Midbrain (tissue), 1 donor: Measurements from ENCODE around the gene RAB3IL1.
"Not testable (repeated sequence)": the region's sequence is repeated elsewhere in the genome, so short reads cannot be mapped to it uniquely, and the experiment has no call there.

Experiments
- DNase-seq: peaks from one replicate; lab custom pipeline; 2025; lab: John Stamatoyannopoulos, UW

RAB3IL1 gene

GRCh38 chr11:61953632-61954031 lies 36.3 kb upstream of the RAB3IL1 start:
- DNase-seq, result not testable (repeated sequence)

- DNase-seq, result no peak
These were observed 35.5 kb upstream of the RAB3IL1 start for GRCh38 chr11:61952882-61953281.

GRCh38 chr11:61951484-61952135 lies 34.2 kb upstream of the RAB3IL1 start:
- no peak for DNase-seq

- DNase-seq, result peak; percentile 63
These were observed 32.7 kb upstream of the RAB3IL1 start, which contains the start of gene BEST1 for GRCh38 chr11:61950035-61950547. TSS of gene BEST1 (plus strand) at chr11:61950351. CDS start at chr11:61951807, 1,456 bp downstream.

- DNase-seq, result peak; percentile 94
These were observed 32.0 kb upstream of the RAB3IL1 start for GRCh38 chr11:61949169-61950034.

- no peak for DNase-seq
These were observed 31.1 kb upstream of the RAB3IL1 start for GRCh38 chr11:61948505-61948904.

- peak; percentile 85 for DNase-seq
These were observed 30.3 kb upstream of the RAB3IL1 start for GRCh38 chr11:61947486-61948210.

GRCh38 chr11:61946894-61947293 lies 29.5 kb upstream of the RAB3IL1 start:
- DNase-seq, result no peak

- no peak for DNase-seq
These were observed 27.8 kb upstream of the RAB3IL1 start for GRCh38 chr11:61945191-61945590.

GRCh38 chr11:61940466-61940865 lies 23.1 kb upstream of the RAB3IL1 start:
- no peak for DNase-seq

GRCh38 chr11:61935861-61936260 lies 18.5 kb upstream of the RAB3IL1 start:
- DNase-seq, result no peak

GRCh38 chr11:61930933-61931332 lies 13.6 kb upstream of the RAB3IL1 start:
- DNase-seq, result no peak

GRCh38 chr11:61928606-61929005 lies 11.2 kb upstream of the RAB3IL1 start:
- no peak for DNase-seq

- no peak for DNase-seq
These were observed 10.1 kb upstream of the RAB3IL1 start for GRCh38 chr11:61927501-61927900.

GRCh38 chr11:61926235-61926634 lies 8.9 kb upstream of the RAB3IL1 start:
- DNase-seq, result no peak

- no peak for DNase-seq
These were observed 8.4 kb upstream of the RAB3IL1 start for GRCh38 chr11:61925736-61926135.

- no peak for DNase-seq
These were observed 6.7 kb upstream of the RAB3IL1 start for GRCh38 chr11:61924064-61924455.

- no peak for DNase-seq
These were observed 6.0 kb upstream of the RAB3IL1 start for GRCh38 chr11:61923166-61924063.

GRCh38 chr11:61922539-61922938 lies 5.2 kb upstream of the RAB3IL1 start:
- DNase-seq, result no peak

GRCh38 chr11:61921446-61921845 lies 4.1 kb upstream of the RAB3IL1 start:
- no peak for DNase-seq
